Bronchial epithelial cell (primary cell): ENCODE measurements around the gene C13orf42. TPM values are rescaled to one million over a fixed set of nuclear protein-coding genes. Genes with fewer than 3 reads are reported as not detected.

ENCODE experiments used
- DNase-seq: peaks from one replicate; pipeline ENCODE4 v3.0.0-alpha.2; 2010; ENCODE audit warnings: low read depth
- FAIRE-seq: peaks from 2 replicates; lab custom pipeline; 2011; peaks lifted over from hg19 to GRCh38; lab: Jason Lieb, UNC
- H3K27me3 ChIP-seq: 2 replicates; pipeline ENCODE4 v1.5.1; 2011; ENCODE audit warnings: low read length; ENCODE audit not compliant: control insufficient read depth, insufficient read depth
- H3K36me3 ChIP-seq: 2 replicates; pipeline ENCODE4 v1.5.1; 2011; ENCODE audit warnings: low read length; ENCODE audit not compliant: control insufficient read depth, insufficient read depth
- H3K4me3 ChIP-seq: 2 replicates; pipeline ENCODE4 v1.5.1; 2011; ENCODE audit warnings: mild to moderate bottlenecking, low read depth, low read length, control low read depth
- total RNA-seq: library from RNA; depleted of rRNA; stranded (reverse); fragments of >200 nt; gene quantifications from 2 replicates; pipeline ENCODE4 v1.2.1, GENCODE V29; 2014
- TF ChIP-seq, protein P1 (sequence below): IDR thresholded peaks from 2 replicates; pipeline ENCODE4 v1.5.1; 2011; ENCODE audit warnings: mild to moderate bottlenecking, moderate library complexity, low read length, control low read depth, inconsistent platforms; ENCODE audit not compliant: insufficient read depth, severe bottlenecking

Gene C13orf42
- total RNA-seq, 1 donor from 2014 or later, result not detected

DNA sequence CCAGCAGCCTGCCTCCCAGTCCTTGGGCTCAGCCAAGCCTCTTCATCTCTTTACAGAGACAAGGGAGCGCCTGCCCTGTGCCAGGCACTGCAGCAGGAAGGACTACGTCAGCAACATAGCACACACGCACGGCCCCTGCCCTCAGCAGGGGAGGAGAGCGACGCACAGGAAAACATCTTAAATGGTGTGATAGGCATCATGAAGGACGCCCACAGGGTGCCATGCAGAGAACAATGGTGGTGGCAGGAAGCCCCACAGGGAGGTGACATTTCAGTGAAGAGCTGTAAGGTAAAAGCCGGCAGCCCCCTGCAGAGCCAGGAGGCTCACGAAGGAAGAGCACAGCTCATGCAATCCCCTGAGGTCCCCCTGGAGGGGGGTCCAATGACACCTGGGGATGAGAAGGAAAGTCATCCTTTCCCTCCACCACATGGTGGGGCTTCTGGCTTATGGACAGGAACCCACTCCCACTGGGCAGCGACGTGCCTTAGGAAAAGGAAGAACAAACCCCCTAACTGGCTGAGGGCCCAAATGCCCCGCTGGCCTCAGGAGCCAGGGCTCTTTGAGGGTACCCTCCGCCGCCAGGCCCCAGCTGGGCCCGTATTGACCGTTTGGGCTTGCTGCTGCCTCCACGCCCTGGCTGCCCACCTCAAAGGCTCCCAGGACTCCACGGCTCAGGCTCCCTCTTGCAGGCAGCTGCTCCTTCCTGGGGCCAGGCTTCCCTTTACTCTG is 37.3 kb upstream of the C13orf42 start:
- Histone ChIP-seq H3K4me3 (no peak overlapping the region), H3K36me3 (no peaks in the 10 kb centered on the region), H3K27me3 (peaks cover 1% of the 10 kb centered on the region)
- FAIRE-seq, result no peak
- TF ChIP-seq, protein P1, sequence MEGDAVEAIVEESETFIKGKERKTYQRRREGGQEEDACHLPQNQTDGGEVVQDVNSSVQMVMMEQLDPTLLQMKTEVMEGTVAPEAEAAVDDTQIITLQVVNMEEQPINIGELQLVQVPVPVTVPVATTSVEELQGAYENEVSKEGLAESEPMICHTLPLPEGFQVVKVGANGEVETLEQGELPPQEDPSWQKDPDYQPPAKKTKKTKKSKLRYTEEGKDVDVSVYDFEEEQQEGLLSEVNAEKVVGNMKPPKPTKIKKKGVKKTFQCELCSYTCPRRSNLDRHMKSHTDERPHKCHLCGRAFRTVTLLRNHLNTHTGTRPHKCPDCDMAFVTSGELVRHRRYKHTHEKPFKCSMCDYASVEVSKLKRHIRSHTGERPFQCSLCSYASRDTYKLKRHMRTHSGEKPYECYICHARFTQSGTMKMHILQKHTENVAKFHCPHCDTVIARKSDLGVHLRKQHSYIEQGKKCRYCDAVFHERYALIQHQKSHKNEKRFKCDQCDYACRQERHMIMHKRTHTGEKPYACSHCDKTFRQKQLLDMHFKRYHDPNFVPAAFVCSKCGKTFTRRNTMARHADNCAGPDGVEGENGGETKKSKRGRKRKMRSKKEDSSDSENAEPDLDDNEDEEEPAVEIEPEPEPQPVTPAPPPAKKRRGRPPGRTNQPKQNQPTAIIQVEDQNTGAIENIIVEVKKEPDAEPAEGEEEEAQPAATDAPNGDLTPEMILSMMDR, result no peak
- no peak for DNase-seq

DNA sequence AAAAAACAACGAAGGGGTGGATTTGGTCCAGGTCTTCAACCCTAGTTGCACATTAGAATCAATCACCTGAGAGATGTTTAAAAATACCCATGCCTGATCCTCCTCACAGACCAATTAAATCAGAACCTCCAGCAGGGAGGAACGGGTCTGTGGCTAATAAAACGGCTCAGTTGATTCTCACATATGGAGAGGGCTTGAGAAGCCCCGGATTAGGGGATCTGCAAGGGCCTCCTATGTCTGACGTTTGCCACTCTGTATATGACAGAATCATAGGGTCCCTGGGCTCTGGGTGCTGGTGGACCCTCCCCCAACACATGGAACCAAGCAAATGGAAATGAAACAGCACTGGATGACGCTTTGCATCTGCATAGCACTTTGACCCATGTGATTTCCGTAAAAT is 36.7 kb upstream of the C13orf42 start:
- TF ChIP-seq, protein P1, result no peak
- FAIRE-seq (no peak), DNase-seq (no peak)
- Histone ChIP-seq H3K27me3 (peaks cover 1% of the 10 kb centered on the region), H3K4me3 (no peak overlapping the region), H3K36me3 (no peaks in the 10 kb centered on the region)

DNA sequence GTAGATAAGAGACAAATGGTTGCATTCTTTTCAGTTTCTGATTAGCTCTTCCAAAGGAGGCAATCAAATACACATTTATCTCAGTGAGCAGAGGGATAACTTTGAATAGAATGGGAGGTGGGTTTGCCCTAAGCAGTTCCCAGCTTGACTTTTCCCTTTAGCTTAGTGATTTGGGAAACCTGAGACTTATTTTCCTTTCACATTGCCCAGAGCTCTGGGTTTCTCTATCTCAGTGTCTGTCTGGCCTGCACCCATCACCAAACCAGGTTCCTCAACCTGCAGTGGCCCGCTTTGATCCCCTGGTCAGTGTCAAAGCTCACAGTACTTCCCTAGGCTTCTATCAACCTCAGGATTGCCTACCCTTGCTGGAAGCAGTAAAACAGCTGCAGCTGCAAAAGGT is 35.6 kb upstream of the C13orf42 start:
- no peak for FAIRE-seq
- H3K4me3 ChIP-seq, result no peak overlapping the region
- H3K36me3 ChIP-seq, result no peaks in the 10 kb centered on the region
- TF ChIP-seq, protein P1, result no peak
- DNase-seq, result no peak
- peaks cover 1% of the 10 kb centered on the region for H3K27me3 ChIP-seq

DNA sequence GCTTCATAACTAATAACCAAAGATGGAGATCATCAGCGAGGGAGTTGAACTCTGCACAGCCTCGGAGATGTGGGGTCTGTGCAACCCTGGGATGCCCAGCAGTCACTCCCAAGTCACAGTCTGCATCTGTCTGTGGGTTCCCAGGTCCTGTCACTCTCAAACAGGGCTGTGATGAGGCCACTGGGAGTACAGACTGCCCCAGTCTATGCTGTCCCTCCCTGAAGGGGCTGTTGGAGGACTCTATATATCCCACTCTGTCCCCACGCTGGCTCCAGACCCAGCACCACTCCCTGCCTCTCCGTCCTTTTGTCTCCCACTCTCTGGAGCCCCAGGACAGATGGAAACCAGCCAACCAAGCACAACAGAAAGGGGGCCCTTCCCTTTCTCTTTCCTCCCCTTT is 26.2 kb upstream of the C13orf42 start:
- FAIRE-seq (no peak), DNase-seq (no peak)
- TF ChIP-seq, protein P1, result no peak
- no peaks in the 10 kb centered on the region for H3K36me3 ChIP-seq
- H3K4me3 ChIP-seq, result no peak overlapping the region
- H3K27me3 ChIP-seq, result peaks cover 2% of the 10 kb centered on the region

DNA sequence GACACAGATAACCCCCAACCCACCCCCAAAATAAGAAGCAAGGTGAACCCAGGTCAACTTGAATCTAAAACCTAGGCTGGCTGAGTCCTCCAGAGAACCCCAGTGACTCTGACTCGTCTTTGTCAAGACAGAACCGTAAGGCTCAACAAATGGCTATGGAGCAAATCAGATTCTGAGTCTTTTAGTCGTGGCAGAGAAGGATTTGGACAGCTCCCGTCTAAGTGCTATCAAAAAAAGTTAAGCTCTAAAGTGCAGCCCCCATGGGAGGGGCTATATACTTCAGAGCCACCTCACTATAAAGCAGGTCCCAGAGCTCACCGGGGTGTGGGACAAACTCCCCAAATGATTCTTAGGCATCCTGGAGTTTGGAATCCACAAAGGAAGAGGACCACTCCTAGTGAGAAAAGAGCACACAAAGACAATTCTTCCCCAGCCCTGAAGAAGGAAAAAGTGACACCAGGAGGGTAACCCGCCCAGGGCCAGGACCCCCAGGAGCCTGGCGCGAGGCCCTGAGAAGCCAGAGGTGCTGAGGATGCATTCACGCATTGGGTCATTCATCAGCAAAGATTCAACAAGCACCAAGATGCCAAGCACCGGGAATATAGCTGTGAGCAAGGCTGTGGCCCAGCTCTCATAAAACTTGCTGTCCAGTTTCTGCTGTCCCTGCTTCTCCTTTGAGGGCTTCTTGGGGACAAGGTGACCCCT is 25.4 kb upstream of the C13orf42 start:
- Histone ChIP-seq H3K27me3 (peaks cover 2% of the 10 kb centered on the region), H3K36me3 (no peaks in the 10 kb centered on the region), H3K4me3 (no peak overlapping the region)
- FAIRE-seq, result no peak
- no peak for DNase-seq
- TF ChIP-seq, protein P1, result no peak
